Smooth muscle cell (in vitro differentiated cells): ENCODE results near the gene ANXA4. TPM values are rescaled to one million over a fixed set of nuclear protein-coding genes. Genes with fewer than 3 reads are reported as not detected.
A peak's percentile ranks its signal among the peaks of the same experiment; 100 is the strongest.

Source experiments
- DNase-seq: peaks from one replicate; lab custom pipeline; 2025; ENCODE audit not compliant: unreplicated experiment; lab: John Stamatoyannopoulos, UW
- H2AFZ ChIP-seq: fragments of 200-600 bp; sonication (generic); 2 replicates; pipeline ENCODE4 v1.6.0; 2016; ENCODE audit warnings: antibody characterized with exemption, low read depth, mild to moderate bottlenecking
- H3F3A ChIP-seq: fragments of 200-600 bp; sonication (generic); 2 replicates; pipeline ENCODE4 v1.6.0; 2017; ENCODE audit warnings: antibody characterized with exemption, low read depth
- H3K27ac ChIP-seq: fragments of 200-600 bp; sonication (generic); 2 replicates; pipeline ENCODE4 v1.5.1; 2016; ENCODE audit warnings: low read depth, mild to moderate bottlenecking
- H3K27me3 ChIP-seq: fragments of 200-600 bp; sonication (generic); 2 replicates; pipeline ENCODE4 v1.6.1; 2016; ENCODE audit warnings: low read depth, mild to moderate bottlenecking
- H3K36me3 ChIP-seq: fragments of 200-600 bp; sonication (generic); 2 replicates; pipeline ENCODE4 v1.5.1; 2016; ENCODE audit warnings: low read depth
- H3K4me1 ChIP-seq: fragments of 200-600 bp; sonication (generic); 2 replicates; pipeline ENCODE4 v1.5.1; 2016; ENCODE audit warnings: low read depth
- H3K4me2 ChIP-seq: fragments of 200-600 bp; sonication (generic); 2 replicates; pipeline ENCODE4 v1.6.0; 2016; ENCODE audit warnings: mild to moderate bottlenecking
- H3K4me3 ChIP-seq: fragments of 200-600 bp; sonication (generic); 2 replicates; pipeline ENCODE4 v1.5.1; 2016; ENCODE audit warnings: mild to moderate bottlenecking
- H3K79me2 ChIP-seq: fragments of 200-600 bp; sonication (generic); 2 replicates; pipeline ENCODE4 v1.6.0; 2016; ENCODE audit warnings: low read depth, mild to moderate bottlenecking
- H3K9ac ChIP-seq: fragments of 200-600 bp; sonication (generic); 2 replicates; pipeline ENCODE4 v1.6.0; 2016; ENCODE audit warnings: low read depth
- H3K9me3 ChIP-seq: fragments of 200-600 bp; sonication (generic); replicated peaks from 2 replicates; pipeline ENCODE4 v1.5.1; 2016; ENCODE audit warnings: low read depth
- H4K20me1 ChIP-seq: fragments of 200-600 bp; sonication (generic); 2 replicates; pipeline ENCODE4 v1.6.0; 2016; ENCODE audit warnings: low read depth
- WGBS: methylation state at CpG from one replicate; pipeline ENCODE4 v1.1.7; 2016; ENCODE audit warnings: low lambda C conversion rate; 5-methylcytosine and 5-hydroxymethylcytosine counted together
- polyA plus RNA-seq: library from polyadenylated mRNA; unstranded; fragments of >200 nt; fragmentation: Nextera tagmentation; extraction: Ambion mirVana; gene quantifications from 2 replicates; pipeline ENCODE4 v1.2.1, GENCODE V29; 2016
- small RNA-seq: library from RNA; depleted of rRNA; stranded (forward); fragments of <200 nt; gene quantifications from one replicate; pipeline ENCODE3, GENCODE V24; 2014
- total RNA-seq: library from RNA; depleted of rRNA; stranded (reverse); fragments of >200 nt; gene quantifications from 2 replicates; pipeline ENCODE4 v1.2.3, GENCODE V29; 2014
- TF ChIP-seq, protein P1 (sequence below): fragments of 200-600 bp; sonication (generic); IDR thresholded peaks from 2 replicates; pipeline ENCODE4 v1.5.1; 2017; ENCODE audit warnings: borderline replicate concordance, mild to moderate bottlenecking, antibody characterized with exemption; ENCODE audit not compliant: insufficient read depth, poor library complexity, severe bottlenecking

The ANXA4 gene
- total and polyA plus RNA-seq, 2 experiments from 2014 or later: 14.7 to 32.8 TPM

DNA sequence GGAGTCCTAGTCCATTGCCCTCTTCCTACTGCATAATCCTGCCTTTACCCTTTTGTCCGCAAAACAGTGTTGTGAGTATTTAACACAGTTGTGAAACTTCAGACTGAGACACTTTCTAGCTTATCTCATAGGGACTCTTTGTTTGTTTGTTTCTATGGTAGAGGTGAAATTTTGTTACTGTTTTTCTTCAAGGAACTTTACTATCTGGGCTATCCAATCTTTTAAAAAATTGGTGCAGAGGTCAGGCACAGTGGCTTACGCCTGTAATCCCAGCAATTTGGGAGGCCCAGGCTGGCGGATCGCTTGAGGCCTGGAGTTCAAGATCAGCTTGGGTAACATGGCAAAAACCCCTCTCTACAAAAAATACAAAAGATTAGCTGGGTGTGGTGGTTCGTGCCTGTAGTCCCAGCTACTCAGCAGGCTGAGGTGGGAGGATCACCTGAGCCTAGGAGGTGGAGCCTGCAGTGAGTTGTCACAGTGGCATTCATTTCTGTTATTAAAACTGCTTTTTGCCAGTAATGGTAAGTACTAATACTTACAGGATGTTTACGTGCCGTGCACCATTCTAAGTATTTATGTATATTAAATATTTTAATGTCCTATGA lies 106.4 kb downstream of the ANXA4 start:
- H3K4me1 ChIP-seq: no peaks in the 10 kb centered on the region
- TF ChIP-seq, protein P1, sequence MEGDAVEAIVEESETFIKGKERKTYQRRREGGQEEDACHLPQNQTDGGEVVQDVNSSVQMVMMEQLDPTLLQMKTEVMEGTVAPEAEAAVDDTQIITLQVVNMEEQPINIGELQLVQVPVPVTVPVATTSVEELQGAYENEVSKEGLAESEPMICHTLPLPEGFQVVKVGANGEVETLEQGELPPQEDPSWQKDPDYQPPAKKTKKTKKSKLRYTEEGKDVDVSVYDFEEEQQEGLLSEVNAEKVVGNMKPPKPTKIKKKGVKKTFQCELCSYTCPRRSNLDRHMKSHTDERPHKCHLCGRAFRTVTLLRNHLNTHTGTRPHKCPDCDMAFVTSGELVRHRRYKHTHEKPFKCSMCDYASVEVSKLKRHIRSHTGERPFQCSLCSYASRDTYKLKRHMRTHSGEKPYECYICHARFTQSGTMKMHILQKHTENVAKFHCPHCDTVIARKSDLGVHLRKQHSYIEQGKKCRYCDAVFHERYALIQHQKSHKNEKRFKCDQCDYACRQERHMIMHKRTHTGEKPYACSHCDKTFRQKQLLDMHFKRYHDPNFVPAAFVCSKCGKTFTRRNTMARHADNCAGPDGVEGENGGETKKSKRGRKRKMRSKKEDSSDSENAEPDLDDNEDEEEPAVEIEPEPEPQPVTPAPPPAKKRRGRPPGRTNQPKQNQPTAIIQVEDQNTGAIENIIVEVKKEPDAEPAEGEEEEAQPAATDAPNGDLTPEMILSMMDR: no peak
- no peaks in the 10 kb centered on the region for H3K79me2 ChIP-seq
- H3K4me2 ChIP-seq: no peak overlapping the region
- 83% methylated on average over 7 of the region's 7 CpGs for WGBS
- H3F3A ChIP-seq: no peaks in the 10 kb centered on the region
- H3K4me3 ChIP-seq: no peak overlapping the region
- H3K9me3 ChIP-seq: no peaks in the 10 kb centered on the region
- peaks cover 8% of the 10 kb centered on the region for H3K36me3 ChIP-seq
- H3K9ac ChIP-seq: no peak overlapping the region
- DNase-seq: no peak
- no peak overlapping the region for H2AFZ ChIP-seq
- H3K27ac ChIP-seq: peak overlapping the region; percentile 32
- H3K27me3 ChIP-seq: no peaks in the 10 kb centered on the region
- no peaks in the 10 kb centered on the region for H4K20me1 ChIP-seq

DNA sequence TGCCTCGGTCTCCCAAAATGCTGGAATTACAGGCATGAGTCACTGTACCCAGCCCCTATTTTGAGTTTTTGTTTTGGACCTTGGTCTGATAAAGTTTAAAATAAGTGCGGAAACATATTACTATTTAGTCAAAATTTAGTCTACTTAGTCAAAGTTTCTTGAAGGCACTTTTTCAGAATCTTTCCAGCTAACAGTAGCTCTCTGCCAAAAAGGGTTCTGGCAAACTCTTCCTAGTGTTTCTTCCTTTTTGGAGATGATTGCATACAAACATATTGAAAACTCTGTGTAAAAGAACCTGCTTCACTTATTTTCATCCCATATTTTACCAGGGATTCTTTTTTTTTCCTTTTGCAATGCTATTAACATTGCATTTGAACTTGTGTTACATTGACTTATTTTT lies 116.3 kb downstream of the ANXA4 start:
- H3K4me1 ChIP-seq: no peaks in the 10 kb centered on the region
- H3K4me2 ChIP-seq: no peak overlapping the region
- no peaks in the 10 kb centered on the region for H3K79me2 ChIP-seq
- DNase-seq: no peak
- H3K9ac ChIP-seq: no peak overlapping the region
- no peaks in the 10 kb centered on the region for H3K27me3 ChIP-seq
- H3K4me3 ChIP-seq: no peak overlapping the region
- no peak overlapping the region for H3K27ac ChIP-seq
- H3K9me3 ChIP-seq: no peaks in the 10 kb centered on the region
- TF ChIP-seq, protein P1: no peak
- no peak overlapping the region for H2AFZ ChIP-seq
- H3K36me3 ChIP-seq: peaks cover 3% of the 10 kb centered on the region
- no peaks in the 10 kb centered on the region for H3F3A ChIP-seq
- H4K20me1 ChIP-seq: no peaks in the 10 kb centered on the region
- 97% methylated on average over 2 of the region's 2 CpGs for WGBS

DNA sequence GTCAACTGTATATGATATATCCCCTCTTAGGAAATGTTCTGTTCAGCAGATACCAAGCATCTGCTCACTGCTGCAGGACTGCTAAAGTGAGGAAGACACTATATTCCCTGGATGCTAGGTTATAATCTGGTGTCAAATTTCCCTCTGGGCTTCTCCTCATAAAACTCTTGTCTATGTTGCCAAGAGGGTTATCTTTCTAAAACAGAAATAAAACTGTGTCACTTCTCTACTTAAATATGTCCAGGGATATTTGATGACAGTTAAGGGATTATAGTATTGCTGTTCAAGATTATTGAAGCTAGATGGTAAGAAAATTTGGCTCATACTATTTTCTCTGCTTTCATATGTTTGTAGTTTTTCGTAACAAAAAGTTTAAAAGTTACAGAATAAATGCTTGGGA lies 121.4 kb downstream of the ANXA4 start:
- peaks cover 17% of the 10 kb centered on the region for H3K36me3 ChIP-seq
- no peak overlapping the region for H3K4me3 ChIP-seq
- no peak for DNase-seq
- no peak overlapping the region for H2AFZ ChIP-seq
- H3K27me3 ChIP-seq: no peaks in the 10 kb centered on the region
- H3K9ac ChIP-seq: no peak overlapping the region
- TF ChIP-seq, protein P1: no peak
- no peaks in the 10 kb centered on the region for H3K9me3 ChIP-seq
- WGBS: 86% methylated on average over 1 of the region's 1 CpG
- H3K4me1 ChIP-seq: no peaks in the 10 kb centered on the region
- no peak overlapping the region for H3K27ac ChIP-seq
- H3F3A ChIP-seq: no peaks in the 10 kb centered on the region
- no peaks in the 10 kb centered on the region for H4K20me1 ChIP-seq
- no peaks in the 10 kb centered on the region for H3K79me2 ChIP-seq
- no peak overlapping the region for H3K4me2 ChIP-seq

Small RNA genes within 50 kb of the gene (small RNA-seq; reads per million reads assigned to genes)
- gene RPL23AP92: not detected

Other genes with a start within 250 kb of the ANXA4 start
- gene AAK1, start 98.4 kb upstream of the ANXA4 start, total RNA-seq: 33.3 and 47.7 TPM in 2 replicates
- 26.9 and 48.0 TPM in 2 replicates for gene AAK1, start 98.4 kb upstream of the ANXA4 start, polyA plus RNA-seq
- gene GMCL1, start 87.5 kb downstream of the ANXA4 start, total RNA-seq: 10.4 and 14.7 TPM in 2 replicates
- 9.4 and 10.6 TPM in 2 replicates for gene GMCL1, start 87.5 kb downstream of the ANXA4 start, polyA plus RNA-seq
- 82.7 and 97.8 TPM in 2 replicates for gene SNRNP27, start 151.8 kb downstream of the ANXA4 start, total RNA-seq
- 67.9 and 81.8 TPM in 2 replicates for gene SNRNP27, start 151.8 kb downstream of the ANXA4 start, polyA plus RNA-seq
- 7.9 and 10.0 TPM in 2 replicates for gene MXD1, start 173.0 kb downstream of the ANXA4 start, total RNA-seq
- gene MXD1, start 173.0 kb downstream of the ANXA4 start, polyA plus RNA-seq: 10.2 and 10.9 TPM in 2 replicates
- gene ASPRV1, start 219.5 kb downstream of the ANXA4 start, total RNA-seq: 4.3 and 4.4 TPM in 2 replicates
- gene ASPRV1, start 219.5 kb downstream of the ANXA4 start, polyA plus RNA-seq: 0.80 and 1.6 TPM in 2 replicates